Activated effector memory CD4-positive, alpha-beta T cell treated with Interleukin-2 at 50 U/mL for 16 hours (primary cell): ENCODE data around the gene TTLL12.

Experiments used
- DNase-seq: peaks from one replicate; pipeline ENCODE4 v3.0.0-alpha.2; 2020

The TTLL12 gene

DNA sequence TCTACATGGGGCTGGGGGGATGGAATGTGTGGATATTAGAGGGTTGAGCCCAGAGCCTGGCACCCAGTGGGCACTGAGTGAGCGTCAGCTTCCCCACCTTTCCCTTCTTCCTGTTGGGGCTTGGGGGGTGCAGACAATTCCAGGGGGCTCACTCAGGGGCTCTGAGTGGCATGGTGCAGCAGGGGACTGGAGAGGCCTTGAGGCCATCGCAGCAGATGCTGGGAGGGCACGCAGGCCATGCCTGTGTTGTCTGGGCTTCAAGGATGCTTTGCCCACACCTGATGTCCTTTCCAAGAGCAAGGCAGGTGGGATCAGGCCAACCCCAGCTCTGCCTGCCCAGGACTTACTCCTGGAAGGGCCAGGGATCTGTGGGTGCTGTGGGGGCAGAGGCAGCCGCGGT, 11.2 kb upstream of the TTLL12 start:
- no peak for DNase-seq

DNA sequence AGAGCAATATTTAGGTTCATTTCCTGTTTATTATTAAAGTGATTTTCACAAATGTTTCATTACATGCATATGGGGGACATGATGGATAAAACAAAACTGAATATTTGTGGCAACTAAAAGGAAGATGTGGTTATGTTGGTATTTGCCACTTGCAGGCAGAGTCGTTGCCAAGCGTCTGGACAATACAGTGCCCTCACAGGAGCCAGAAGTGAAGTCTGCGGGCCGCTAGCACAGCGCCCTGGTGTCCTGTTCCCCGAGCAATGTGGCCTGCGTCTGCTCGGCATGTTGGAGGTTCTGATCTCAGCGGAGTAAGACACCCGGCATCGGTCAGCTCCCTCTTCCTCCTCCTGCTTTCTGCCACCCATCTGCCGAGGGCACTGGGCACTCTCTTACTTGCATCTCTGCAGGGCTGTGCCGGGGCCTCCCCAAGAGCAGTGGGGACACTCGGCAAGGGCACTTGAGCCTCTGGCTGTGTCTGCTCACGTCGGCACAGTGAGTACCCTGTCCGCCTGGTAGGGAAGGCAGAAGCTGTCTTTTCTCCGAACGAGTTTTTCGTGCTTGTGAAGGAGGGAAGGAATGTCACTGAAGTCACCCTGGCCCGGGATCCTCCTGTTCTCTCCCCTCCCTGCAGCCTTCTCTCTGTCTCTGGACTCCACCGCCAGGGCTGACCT, 10.5 kb upstream of the TTLL12 start:
- DNase-seq: no peak

DNA sequence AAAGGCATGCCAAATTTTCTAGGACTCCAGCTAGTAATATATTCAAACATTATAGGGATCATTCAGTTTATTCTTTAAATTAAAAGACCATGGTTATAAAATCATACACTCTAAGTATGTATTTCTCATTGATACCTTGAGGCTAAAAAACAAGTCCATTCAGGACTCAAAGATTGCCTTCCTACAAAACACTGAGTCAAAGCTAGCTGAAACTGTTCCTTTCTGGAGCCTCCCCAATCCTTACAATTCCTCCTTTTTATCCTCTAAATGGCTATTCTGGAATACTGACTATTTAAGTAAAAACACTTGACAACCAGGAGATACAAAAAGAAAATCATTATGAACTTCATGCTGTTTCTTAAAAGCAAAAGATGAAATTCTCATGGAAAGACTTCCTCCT, 4.9 kb upstream of the TTLL12 start:
- DNase-seq: no peak

- DNase-seq: no peak
Measured at GRCh38 chr22:43188829-43189545, 2.1 kb upstream of the TTLL12 start.

- peak; percentile 95 for DNase-seq
Measured at GRCh38 chr22:43187171-43188099, 501 bp upstream of the TTLL12 start.

- no peak for DNase-seq
Measured at GRCh38 chr22:43185860-43186261, 1.1 kb downstream of the TTLL12 start.

DNA sequence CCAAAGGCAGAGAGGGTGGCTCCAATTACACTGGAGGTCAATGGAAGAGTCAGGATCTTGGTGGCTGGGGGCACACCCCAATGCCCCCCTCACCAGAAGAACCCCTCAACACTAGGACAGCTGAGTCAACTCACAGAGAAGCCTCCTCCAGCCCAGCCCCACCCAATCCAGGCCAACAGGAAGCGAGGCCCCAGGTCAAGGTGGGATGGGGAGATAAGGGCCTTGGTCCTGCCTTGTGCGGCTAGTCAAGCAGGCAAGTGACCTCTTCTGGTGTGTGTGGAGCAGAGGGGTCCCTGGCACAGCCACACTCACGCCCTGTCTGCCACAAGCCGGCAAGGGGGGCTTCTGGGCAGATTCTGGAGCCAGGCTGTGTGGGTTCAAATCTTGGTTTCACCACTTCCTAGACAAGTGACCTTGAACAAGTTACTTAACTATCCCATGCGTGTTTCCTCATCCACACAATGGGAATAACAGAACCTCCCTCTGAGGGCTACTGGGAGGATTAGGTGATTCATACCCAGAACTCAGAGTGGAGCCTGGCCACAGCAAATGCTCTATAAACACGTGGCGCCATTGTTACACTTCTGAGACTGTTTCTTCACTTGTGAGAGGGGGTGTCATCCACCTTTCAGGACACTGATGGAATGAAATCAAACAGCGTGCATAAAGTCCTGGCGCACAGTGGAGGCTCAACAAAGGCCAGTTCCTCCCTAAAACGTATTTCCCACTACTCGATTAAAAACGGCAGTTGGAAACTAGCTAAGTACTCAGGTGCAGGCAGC, 3.2 kb downstream of the TTLL12 start:
- DNase-seq: no peak

GRCh38 chr22:43182726-43183125, 4.2 kb downstream of the TTLL12 start:
- DNase-seq: no peak

DNA sequence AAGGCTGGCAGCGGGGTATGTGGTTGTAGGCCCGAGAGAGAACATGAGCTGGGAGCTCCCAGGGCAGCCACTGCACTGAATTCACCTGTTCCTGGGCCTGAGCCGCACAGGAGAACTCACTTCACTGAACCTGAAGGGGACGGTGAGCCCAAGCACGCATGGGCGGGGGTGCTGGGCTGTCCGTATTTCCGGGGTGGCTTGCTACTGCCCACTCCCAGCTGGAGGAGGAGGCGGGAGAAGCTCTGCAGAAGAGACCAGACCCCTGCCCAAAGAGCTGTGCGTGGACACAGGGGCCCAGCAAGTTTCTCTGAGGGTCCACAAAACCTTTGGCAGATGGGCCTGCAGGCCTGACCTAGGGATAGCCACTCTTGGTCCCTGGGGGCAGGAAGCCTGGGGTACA, 4.8 kb downstream of the TTLL12 start:
- no peak for DNase-seq

DNA sequence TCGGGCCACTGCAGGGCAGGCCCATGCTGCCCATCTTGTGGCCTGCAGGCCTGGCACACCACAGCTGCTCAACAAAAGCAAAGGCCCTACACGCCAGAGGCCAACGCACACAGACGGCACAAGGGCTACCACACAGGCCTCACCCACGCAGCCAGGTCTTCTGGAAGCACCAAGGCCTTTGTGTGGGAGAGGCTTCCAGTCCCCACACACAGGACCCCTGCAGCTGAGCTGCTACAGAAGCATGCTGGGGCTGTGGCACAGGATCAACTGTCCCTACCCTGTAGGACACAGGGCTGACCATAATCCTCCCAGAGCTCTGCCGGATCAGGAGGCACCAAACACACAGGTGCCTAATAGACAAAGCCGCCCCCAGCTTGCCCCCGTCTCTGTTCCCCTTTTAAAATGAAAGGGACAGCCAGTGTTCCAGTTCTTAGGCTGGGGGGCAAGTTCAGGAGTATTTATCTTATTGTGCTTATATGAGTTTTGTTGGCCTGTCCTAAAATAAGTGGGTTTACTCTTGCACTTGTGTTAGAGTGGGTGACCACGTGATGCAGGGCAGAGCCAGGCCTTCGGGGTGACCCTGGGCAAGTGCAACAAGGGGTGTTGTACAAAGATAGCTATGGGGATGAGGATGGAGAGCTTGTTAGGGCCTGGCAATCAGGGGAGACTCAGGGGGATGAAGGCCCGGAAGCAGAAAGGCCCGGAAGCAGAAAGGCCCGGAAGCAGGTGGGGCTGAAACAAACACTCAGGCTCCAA, 5.4 kb downstream of the TTLL12 start:
- DNase-seq: no peak

- DNase-seq: no peak
Measured at GRCh38 chr22:43180670-43181069, 6.3 kb downstream of the TTLL12 start.

- no peak for DNase-seq
Measured at GRCh38 chr22:43179911-43180195, 7.1 kb downstream of the TTLL12 start.

- no peak for DNase-seq
Measured at GRCh38 chr22:43179146-43179910, 7.6 kb downstream of the TTLL12 start.

DNA sequence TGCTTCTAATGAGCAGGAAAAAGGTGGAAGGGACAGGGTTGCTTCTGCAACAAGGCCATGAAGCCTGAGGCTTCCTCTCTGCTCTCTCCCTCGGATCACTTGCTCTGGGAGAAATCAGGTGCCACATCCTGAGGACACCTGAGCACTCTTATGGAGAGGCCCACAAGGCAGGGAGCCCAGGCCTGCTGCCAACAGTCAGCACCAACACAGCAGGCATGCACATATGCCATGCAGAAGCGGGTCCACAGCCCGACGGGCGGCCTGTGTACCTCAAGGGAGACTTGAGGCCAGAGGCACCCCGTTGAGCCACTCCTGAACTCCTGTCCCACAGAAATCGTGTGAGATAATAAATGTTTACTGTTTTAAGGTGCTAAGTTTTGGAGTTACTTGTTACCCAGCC, 9.5 kb downstream of the TTLL12 start:
- no peak for DNase-seq

DNA sequence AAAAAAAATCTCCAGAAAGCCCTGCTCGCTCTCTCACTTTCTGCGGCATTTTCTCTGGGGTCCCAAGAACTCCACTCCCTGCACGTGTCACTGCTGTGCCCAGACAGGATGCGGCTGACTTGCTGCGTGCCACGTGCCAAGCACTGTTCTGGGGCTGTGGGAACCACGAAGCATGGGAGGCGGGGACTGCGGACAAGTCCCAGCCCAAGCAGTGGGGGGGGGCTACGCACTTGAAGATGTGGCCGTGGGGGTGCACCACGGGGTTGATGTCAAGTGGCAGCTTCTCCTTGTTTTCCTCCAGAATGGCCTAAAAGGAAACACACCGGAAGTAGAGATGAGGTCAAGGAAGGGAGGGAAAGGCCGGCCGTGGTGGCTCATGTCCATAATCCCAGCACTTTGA, 10.8 kb downstream of the TTLL12 start:
- DNase-seq: no peak

GRCh38 chr22:43174941-43175531, 11.9 kb downstream of the TTLL12 start:
- no peak for DNase-seq

DNA sequence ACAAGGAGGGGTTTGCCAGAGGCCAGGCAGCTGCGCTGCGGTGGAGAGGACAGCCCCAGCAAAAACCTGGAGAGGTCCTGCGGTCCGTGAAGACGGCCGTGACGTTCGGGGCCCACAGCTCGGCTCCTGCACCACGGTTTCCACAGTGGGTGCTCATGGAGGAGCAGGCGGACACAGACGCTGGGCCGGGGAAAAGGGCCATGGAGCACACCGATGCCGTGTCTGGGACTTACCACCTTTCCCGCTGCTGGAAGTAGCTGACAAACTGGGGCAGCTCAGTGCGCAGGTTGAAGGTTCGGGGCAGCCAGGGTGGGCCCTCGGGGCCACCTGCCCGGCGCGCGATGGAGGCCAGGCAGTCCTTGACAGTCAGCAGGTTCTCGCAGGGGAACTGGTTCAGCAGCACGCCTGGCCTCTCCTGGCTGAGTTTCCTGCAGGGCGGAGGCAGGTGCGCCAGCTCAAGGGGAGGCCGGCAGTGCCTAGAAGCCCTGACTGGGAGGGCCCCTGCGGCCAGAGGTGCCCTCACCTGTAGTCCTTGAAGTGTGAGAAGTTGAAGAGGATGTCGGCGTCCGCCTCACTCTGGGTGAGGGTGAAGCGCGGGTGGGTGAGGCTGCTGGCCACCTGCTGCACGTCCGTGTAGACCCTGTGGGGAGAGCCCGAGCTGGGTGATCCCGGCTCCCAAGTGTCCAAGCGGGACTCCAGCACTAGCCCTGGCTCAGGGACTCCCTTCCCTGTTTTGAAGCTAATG, 12.8 kb downstream of the TTLL12 start:
- DNase-seq: no peak

DNA sequence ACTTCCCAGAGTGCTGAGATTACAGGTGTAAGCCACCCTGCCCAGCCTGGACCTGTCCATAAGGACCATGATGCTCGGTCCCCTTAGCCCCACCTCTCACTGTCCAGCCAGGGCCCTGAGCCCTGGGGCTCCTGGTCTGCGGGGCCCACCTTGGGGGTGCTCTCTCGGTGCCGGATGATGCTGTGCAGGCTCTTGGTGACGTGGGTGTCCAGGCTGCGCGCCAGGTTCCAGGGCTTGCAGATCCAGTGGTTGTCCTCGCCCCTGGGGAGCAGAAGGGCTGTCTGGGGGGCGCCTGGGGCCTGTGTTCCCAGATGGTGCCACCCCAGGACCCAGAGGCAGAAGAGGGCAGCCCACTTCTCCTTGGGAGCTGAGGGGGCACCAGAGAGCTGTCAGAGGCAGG, 13.4 kb downstream of the TTLL12 start:
- no peak for DNase-seq

DNA sequence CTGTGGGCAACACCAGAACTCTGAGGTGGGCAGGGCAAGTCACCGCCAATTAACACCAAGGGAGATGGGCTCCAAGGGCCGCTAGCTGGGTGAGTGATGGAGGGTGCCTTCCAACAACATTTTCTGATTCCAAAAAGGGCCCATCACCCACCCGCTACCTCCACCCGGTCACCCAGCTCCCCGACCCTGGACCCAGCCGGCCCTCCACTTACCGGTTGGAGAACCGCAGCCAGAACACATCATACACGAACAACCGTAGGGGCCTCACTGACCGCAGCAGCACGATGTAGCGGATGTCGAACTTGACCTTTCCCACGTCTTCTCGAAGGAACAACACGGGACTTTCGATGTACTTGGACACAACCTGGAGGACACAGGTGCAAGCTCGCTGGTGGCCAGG, 14.7 kb downstream of the TTLL12 start:
- no peak for DNase-seq

DNA sequence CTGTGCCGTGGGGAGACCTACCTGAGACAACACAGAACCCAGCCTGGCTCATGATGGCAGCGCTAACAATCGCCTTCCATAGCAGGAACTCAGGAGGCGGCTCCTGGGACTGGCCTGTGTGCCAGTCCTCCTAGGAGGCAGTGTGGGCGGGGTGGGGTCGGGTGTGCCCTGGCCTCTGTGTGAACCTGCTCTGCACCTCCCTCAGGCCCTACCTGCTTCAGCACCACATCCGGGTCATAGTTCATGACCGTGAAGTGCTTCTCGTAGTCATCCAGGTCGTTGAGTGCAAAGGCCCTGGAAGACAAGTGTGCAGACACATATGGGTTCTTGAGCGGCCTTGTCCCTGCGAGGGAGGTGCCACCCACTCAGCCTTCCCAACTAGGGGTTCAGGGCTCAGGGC, 15.3 kb downstream of the TTLL12 start:
- DNase-seq: no peak
